GM19372 (cell line): ENCODE data around the gene CFAP45.

ENCODE experiments used
- ATAC-seq: cut with Tn5 transposase; IDR thresholded peaks from one replicate; pipeline ENCODE4 v1.9.1; 2021; ENCODE audit warnings: mild to moderate bottlenecking, low read depth, moderate library complexity; ENCODE audit not compliant: unreplicated experiment

CFAP45 gene

DNA sequence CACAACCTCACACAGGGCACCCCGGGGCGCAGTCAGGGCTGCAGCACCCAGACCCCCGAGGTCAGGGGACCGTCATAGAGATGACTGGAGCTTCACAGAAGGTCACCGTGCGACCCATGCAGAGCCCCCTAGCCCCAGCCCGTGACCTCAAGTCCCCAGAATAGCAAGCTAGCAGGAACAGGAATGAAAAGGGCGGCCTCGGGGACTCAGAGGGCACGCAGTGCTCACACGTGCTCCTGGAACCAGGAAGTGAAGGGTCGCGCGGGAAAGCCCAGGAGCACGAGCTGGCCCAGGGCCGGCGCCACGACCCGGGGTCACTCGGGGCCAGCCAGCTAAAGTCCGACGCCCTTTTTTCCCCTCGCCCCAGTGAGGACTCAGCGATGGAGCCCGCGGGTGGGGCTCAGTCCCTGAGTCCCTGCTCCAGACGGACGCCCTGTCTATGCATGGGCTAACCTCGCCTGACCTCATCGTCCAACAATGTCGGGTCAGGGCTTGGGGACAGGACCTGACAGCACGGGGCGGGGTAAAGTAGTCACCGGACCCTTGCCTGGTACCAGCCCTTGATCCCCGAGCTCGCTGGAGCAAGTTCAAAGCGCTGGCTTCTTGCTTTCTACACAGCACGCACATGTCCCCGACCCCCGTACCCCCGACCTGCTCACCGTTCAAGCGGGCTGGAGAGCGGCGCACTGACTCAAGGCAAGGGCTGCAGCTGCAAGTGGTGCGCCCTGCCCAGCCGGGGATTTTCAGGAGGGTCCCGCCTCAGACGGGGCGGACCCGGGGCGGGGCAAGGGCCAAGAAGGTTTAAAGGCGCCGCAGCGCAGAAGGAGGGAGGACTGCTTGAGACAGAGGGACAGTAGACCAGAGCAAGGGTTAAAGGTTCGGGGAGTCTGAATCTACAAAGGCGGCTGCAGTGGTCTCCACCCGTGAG lies 25.1 kb upstream of the CFAP45 start, which contains the start of gene TAGLN2:
Gene TAGLN2, minus strand, starts transcription at position 717 of the 928 bp plus-strand sequence. CDS start 4,998 bp downstream, outside the sequence.
- peak; percentile 65 for ATAC-seq

DNA sequence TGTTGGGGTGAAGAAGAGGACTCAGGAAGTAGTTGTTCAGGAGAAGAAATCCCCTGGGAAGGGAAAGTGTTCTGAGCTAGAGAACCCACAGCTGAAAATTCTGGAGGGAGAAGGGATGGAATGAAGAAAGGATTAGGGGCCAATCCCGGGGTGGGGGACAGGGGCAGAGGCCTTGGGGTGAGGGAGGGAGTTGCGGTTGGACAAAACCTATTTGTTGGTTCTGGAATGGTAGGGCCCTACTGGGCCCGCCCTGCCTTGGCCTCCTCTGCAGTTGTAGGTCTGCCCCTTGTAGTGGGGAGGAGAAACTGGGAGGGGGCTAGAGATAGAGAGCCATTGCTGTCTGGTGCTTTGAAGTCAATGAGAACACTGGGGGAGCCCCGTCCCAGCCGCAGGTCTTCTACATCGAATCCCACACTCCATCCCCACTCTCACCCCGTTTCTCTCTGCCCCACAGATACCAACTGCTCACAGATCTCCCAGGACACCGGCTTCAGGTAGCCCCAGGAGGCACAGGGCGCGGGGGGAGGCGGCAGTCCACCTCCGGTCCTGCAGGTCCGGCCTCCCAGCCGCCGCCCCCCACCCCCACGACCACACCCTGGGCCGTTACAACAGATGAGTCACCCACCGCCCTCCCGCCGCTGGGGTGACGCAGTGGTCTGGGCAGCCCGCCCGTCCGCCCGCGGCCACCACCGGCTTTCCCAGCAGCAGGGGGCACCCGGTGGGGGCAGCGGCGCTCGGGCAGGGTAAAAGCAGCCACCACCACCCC lies 24.2 kb upstream of the CFAP45 start:
- ATAC-seq: no peak

DNA sequence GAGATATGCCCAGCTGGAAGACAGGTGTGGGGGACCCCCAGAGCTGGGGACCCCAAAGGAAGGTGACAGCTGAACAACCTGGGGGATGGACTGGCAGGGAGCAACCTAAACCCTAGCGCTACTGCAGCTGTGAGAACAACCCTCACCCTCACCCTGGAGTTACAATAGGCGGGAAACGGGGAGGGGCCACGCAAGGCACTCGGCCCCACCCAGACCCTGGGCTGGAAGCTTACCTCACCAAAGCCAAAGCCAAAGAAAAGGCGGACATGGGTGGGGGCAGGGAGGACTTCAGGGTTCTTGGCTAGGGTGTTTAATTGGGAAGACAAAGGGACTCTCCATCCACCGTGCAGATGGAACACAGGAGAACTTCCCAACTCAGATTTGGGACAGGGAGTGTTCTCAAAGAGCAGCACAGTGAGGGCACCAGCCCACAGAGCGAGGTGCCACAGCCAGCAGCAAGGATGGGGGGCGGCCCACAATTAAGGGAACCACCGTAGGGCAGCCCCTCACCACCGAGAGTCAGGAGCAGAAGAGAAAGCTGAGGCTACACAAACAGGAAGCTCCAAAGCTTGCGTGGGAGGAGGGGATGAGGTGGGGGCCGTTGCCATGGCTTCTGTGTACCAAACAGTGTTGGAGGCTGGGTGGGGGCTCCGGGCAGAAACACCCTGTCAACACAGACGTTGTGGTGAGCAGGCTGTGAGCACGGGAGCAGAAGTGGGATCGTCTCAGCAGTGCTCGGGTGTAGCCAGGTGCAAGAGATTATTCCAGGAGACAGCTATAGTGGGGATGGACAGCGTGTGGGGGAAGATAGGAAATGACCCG lies 23.4 kb upstream of the CFAP45 start:
- ATAC-seq: peak; percentile 21

DNA sequence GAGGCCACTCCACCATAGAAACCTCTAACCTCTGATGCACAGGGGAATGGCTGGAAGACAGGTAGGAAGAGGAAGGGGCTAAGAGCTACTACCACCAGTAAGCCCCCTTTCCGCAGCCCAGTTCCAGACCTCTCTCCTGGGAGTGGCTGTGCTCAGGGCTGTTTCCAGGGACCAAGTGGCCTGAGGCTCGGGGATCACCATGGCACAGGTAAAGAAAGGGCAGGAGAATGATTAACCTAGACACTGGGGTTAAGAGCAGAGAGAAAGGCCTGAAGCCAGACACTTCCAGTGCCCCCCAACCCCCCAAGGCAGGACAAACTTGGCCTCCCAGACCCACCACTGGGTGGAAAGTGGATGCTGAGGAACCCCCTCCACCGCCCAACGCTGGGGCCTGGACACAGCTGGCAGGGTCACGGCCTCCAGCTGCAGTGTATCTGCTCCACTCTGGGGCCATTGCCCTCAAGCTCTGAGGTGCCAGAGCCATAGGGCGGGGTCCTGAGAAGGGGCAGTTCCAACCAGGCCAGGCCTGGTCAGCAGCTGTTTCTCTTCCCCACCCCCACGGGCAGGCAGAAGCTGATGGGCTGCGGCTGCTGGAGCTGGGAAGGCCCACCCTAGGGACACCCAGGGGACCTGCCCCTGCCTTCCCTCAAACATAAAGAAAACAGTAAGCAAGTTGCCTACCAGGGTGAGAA lies 22.7 kb upstream of the CFAP45 start:
- no peak for ATAC-seq

DNA sequence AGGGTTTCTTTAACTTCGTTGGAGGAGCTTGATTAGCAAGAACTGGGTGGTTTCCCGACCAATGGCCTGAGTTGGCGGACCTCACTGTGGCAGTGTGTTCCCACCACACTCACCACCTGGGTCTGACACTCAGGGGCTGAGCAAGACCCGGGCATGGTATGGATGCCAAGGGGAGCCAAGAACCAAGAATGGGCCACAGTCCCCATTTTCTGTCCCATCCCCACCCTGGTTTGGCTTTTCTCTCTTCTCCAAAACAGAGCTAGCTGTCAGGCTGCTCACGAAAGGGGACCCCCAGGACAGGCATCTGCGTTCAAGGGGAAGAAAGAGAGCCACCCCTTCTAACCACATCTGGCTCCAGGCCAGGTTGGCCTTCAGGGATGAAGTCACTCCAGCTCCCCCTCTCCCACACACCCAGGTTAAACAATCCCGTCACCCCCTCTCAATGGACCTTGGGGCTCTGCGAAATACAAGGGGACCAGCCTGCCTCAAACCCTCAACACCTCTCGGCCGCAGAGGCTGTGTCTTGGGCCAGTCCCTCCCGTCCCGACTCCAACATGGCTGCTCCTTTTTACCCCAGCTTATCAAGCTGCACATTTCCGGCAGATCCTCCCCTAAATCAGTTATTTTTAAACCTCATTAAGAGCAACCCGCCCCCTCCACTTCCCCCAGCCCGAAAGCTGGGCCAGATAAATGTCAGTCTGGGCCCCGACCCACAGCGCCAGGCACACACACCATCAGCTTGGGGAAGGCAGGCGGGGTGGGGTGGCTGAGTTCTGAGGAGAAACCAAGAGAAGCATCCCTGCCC lies 21.9 kb upstream of the CFAP45 start:
- ATAC-seq: no peak

DNA sequence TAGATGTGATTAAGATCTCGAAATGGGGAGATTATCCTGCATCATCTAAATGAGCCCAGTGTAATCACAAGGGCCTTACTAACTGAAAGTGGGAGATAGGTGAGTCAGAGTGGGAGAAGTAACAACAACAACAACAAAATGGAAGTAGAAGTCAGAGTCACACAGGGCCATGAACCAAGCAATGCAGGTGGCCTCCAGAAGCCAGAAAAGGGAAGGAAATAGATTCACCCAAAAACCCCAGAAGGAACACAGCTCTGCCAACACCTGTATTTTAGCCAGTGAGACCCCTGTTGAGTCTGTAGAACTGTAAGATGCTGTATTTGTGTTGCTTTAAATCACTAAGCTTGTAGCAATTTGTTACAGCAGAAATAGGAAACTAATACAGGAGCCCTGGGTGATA lies 21.3 kb upstream of the CFAP45 start:
- ATAC-seq: no peak

DNA sequence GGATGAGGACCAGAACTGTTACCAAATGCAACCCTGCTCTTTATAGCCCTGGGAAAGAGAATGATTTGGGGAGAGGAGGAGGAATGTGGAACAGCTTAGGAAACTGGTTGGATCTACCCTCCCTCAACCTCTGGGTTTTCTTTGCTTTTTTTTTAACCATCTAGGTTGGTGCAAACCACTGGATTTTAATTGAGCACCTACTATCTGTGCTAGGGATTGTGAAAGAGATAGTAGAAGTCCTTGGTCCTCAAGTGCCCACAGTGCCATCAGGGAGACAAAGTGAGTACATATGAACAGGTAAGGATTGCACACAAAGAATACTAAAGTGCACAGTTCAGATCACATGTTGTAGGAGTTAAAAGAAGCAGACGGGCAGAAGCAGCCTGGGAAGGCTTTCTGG lies 20.7 kb upstream of the CFAP45 start:
- ATAC-seq: no peak

DNA sequence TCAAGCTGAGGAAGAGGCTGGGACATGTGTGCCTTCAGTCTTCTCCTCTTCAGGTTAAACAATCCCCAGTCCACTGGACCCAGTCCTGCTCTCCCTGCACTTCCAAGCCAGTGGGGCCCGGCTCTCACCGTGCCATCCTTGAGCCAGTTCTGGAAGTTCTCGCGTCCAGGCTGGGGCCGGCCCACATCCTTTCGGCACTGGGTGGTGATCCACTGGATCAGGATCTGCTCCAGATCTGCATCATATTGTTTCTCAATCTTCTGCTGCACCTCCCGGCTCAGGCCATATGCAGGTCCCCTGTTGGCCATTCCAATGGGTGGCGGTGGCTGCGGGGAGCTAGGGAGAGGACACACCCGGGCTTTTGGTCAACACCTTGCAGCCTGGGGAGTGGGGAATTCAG lies 20.2 kb upstream of the CFAP45 start:
- no peak for ATAC-seq

DNA sequence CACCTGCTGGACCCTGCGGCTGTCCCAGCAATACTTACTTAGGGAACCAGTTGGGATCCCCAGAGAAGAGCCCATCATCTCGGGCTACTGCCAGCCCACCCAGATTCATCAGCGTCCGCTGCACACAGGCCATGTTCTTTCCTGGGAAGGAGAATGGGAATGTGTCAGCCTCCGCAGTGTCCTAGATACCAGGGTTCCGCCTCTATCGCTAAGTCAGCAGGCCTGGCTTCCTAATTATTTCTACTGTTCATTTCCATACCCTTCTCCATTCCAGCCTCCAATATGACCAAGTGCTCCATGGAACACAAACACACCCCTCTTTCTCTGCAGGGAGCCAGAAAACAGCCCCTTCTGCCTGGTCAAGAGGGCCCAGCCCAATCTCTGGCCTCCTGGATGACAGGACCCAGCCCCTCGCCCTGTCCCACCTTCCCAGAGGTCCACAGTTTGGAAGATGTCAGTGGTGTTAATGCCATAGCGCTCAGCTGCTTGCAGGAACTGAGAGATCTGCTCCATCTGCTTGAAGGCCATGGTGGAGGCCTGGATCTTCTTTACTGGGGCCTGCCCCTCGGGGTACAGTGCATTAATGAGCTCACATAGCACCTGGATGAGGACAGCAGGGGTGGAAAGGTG lies 19.4 kb upstream of the CFAP45 start:
- no peak for ATAC-seq

DNA sequence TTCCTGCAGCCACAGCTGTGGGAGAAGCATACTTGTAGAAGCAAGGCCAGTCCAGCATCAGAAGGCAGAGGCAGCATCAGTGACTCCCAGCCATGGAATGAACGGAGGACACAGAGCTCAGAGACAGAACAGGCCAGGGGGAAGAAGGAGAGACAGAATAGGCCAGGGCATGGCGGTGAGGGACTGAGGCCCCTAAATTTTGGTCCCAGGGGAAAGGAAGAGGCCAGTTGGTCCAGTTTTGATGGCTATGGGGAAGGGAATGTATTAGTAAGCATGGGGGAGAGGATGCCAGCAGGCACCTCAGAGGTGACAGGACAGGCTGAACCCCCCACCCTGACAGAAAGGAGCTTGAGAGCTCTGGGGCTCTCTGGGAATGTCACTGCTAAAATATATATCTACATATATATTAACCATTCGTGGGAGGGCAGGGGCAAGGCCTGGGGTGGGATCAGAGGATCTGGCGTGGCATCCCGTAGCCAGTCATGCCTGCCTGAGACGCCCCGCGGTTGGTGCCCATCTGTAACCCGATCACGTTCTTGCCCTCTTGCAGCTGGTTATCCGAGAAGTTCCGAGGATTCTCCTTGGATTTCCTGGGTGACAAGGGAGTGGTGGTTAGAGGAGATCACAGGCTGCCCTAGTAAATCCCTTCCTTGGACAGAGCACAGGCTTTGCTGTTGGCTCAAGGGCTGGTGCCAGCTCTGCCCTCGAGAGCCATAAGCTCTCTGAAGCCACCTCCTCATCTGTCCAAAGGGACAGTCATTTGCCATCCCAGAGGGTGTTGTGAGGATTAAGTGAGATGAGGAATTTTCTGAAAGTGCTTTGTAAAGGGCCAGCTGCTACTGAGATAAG lies 18.6 kb upstream of the CFAP45 start:
- no peak for ATAC-seq

DNA sequence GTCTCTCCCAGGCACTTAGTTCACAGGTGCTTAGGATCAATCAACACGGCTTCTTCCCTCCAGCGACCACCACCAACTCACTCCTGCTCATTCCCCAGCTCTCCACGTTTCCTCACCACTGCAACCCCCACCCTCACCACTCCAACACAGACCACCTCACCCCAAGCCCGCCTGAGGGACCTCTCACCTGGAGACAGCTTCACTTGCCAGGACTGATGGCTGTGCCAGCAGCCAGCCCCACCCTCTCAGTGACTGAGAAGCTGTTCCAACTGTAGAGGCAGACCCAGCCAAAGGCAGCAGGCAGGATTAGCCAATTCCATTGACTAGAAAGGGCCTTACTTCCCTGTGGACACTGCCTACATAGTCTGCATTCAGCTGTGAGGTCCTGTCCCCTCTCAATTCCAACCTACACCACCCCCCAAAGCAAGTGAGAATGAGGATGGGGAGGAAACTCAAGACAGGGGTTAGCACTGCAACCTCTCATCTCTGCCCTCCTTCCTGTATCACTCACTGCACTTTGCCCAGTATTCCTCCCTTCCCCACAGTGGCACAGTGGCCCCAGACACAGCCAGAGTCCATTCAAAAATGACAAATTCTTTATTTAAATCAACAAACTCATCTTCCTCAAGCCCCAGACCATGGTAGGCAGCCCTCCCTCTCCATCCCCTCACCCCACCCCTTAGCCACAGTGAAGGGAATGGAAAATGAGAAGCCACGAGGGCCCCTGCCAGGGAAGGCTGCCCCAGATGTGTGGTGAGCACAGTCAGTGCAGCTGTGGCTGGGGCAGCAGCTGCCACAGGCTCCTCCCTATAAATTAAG lies 17.8 kb upstream of the CFAP45 start:
- ATAC-seq: no peak

DNA sequence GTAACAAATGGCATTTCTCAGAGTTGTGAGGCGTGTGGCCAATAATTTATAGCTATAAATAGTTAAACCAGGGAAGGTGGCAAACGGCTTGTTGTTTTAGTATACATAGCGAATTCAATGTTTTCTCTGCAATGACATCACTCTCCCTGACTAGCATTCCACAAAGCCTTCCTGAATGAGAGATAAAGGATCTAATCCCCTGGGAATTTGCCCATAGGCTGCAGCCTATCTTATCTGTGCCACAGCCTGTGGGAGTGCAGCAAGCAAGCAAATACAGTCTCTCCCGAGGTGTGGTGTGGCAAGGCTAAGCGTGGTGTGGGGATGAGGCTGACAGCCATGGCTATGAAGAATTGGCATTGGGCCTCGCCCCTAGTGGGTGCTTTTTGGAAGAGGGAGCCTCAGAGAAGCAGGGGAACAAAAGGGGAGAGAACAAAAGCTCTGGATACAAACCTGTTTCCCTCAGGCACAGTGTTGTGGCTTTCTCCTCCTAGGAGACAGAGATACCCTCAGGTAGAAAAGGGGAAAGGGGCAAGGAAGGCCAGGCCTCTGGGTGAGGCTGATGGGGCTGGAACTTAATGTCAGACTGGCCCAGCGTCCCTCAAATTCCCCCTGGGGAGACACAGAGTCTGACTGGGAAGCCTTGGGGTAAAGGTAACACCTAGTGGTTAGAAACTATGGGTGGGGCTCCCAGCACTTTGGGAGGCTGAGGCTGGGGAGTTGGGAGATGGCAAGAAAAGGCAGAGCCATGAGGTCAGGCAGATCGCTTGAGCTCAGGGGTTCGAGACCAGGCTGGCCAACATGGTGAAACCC lies 16.5 kb upstream of the CFAP45 start:
- no peak for ATAC-seq

DNA sequence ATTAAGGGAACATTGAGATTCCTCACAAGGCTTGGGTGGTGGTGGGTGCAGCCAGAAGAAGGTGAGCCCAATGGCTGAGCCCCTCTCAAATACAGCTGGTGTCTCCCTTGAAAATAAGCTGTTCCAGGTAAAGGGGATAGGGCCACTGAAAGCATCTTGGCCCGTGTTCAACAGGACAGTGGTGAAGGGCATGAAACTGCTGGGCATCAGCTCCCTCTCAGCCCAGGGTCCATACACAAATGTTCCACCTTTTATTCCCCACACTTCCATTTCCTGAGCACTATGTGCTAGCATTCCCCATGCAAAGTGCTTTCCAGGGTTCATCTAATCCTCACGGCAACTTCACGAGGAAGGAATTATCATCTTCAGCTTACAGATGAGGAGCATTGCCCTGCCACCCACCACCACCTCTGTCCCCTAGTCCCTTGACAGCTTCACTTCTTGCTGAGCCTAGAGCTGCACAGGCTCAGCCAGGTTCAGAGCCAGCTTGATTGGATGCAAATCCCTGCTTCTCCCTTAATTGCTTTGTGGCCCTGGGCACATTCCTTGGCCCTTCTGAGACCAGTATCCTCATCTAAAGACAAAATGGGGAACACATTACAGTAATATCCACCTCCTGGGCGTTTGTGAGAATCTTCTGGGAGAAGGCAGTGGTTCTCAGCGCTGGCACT lies 15.7 kb upstream of the CFAP45 start:
- ATAC-seq: no peak

DNA sequence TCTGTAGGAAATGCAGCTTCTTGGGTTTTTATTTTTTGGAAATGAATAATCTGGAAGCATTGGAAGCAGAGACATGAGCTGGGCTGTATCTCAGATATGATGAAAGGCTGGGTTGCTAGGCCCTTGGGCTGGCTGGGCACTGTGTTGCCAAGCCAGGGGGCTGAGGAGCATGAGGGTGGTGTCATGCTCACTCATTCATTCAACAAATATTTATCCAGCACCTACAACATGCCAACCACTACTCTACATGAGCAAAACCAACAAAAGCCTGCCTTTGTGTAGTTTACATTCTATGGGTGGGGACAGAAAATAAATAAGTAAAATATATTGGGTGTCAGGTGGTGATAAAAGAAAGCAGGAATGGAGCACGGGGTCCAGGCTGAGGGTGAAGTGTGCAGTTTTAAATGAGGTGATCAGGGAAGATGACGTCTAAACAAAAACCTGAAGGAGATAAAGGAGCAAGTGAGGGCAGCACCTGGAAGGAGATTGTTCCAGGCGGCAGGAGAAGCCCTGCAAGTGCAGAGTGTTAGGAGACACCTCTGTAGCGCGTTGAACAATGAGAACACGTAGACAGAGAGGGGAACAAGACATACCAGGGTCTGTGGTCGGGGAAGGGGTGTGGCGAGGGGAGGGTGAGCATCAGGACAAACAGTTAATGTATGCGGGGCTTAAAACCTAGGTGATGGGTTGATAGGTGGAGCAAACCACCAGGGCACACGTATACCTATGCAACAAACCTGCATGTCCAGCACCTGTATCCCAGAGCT lies 14.5 kb upstream of the CFAP45 start:
- ATAC-seq: no peak
